HG03135 (cell line): Measurements from ENCODE around the gene FCN3.
A peak's percentile ranks its signal among the peaks of the same experiment; 100 is the strongest.

Experiments used
- ATAC-seq: cut with Tn5 transposase; IDR thresholded peaks from one replicate; pipeline ENCODE4 v1.9.1; 2021; ENCODE audit warnings: mild to moderate bottlenecking, moderate library complexity; ENCODE audit not compliant: unreplicated experiment

FCN3 gene

DNA sequence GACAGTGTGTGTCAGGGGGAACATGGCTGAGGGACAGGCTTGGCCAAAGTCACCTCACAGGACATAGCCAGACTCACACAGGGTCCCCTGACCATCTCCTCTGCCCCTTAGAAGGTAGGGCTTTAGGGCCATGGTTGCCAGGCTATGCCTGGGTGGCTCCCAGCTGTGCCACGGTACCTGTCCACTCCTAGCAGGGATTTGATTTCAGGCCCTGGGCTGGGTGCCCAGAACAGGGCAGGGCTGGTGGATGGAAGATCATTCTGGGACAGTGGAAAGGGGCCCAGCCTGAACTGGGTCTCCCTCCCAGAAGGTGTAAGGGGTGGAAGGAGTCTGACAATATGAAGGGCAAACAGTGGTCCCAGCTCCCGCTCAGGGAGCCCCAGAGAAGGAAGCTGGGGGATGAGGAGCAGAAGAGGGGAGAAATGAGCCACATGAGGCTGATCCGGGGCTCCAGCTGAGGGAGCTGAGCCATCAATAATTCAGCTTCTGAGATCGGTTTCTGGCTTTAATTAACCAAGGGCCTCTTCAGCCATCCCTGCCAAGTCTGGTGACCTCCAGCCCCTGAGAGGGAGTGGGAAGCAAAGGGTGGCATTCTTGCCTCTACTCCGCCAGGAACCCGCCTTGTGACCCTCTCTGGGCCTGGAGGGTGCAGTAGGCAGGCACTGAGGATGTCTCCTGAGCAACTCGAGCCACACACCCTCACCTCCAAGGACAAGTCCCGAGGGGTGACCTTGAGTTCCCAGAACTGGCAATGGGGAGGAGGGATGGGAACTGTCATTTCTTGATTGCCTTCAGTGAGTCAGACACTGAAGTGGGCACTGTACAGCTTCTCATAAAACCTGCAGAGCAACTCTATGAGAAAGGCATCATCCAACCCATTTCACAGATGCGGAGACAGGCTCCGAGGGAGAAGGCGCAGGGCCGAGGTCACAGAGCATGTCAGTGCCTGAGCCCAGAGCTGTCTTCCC lies 6.4 kb upstream of the FCN3 start:
- ATAC-seq = no peak

DNA sequence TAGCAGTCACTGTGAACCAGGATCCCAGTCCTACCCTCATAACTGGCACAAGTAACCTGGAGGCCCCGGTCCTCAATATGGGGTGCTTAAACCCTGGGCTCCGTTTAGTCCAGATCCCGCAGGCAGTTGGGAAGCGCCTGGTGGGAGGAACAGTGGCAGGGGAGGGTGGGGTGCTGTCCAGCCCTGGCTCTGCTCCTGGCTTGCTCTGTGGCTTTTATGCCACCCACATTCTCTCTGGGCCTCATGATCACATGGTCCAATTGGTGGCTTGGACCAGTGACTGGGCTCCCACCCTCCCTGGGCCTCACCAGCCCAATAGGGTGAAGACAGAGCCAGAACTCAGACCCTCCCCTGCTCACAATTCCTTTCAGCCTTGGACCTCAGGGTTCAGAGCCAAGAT lies 5.6 kb upstream of the FCN3 start:
- ATAC-seq = no peak

- no peak for ATAC-seq
Observed at GRCh38 chr1:27379564-27380122, 5.0 kb upstream of the FCN3 start.

DNA sequence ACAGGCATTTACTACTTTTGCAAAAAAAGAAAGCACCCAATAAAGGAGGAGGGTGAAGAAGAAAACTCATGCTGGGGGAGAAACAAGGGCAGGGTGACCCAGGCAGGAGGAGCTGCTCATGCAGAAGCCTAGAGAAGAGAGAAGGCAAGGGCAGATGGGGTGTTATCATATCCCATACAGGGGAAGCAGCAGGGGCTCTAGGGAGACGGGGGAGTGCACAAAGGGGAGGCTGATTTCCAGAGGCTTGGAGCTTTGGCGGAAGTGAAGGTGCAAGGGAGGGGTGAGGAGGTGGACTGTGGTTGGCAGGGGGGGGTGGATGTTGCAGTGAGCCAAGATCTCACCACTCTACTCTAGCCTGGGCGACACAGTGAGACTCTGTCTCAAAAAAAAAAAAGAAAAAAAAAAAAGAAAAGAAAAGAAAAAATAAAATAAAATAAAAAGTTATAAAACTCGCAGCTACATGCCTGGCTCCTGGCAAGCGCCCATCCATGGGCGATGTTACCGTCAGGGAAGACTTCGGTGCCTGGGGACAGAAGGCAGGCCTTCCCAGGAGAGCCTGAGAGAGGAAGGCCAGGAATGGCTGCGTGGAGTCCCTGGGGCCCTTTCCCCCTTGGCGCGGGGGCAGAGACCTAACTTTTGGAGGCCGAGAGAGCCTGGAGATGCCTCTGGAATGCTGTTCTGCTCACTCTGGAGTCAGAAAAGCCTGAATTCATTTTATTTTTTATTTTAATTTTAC lies 3.3 kb upstream of the FCN3 start:
- ATAC-seq = no peak

GRCh38 chr1:27372808-27373690 lies 1.6 kb downstream of the FCN3 start:
- no peak for ATAC-seq

- no peak for ATAC-seq
Observed at GRCh38 chr1:27372022-27372807, 2.4 kb downstream of the FCN3 start.

- ATAC-seq = no peak
Observed at GRCh38 chr1:27368869-27369582, 5.6 kb downstream of the FCN3 start.

- ATAC-seq = no peak
Observed at GRCh38 chr1:27367160-27367650, 7.4 kb downstream of the FCN3 start.

DNA sequence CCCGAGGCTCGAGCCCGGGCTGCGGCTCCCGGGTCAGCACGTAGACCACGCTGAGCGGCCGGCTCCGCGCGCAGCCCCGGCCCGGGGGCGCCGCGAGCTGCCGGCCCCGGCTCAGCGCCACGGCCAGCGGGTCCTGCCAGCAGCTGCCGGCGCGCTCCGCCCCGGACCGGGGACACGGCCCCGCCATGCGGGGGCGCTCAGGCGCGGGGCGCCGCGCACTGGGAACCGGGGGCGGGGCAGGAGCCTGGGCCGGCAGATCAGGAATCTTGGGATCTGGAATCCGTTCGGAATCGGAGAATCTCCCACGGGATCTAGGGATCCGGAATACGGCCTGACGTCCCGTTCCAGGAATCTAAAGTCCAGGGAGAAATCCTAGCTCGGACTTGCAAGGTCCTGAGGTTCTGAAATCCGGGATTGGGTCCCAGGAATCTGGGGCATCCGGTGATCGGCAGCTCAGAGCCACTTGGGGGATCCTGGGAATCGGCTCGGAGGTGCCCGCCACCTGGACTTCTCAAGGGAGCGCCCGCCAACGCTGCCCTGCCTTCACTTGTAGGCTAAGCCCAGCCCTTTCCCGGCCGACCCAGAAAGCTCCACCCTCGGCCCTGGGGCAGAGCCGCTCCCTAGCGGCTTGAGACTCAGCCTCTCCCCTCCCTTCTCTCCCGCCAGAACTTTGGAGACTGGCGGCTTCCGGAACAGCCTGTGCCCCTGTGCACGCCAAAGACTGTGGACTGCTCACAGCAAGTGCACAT lies 8.0 kb downstream of the FCN3 start, which contains the start of gene MAP3K6:
Gene MAP3K6 (minus strand): TSS at position 551 of the 749 bp plus-strand sequence. CDS start 364 bp downstream, at position 187.
- ATAC-seq = peak; percentile 21

GRCh38 chr1:27366113-27366410 lies 8.6 kb downstream of the FCN3 start:
- peak; percentile 39 for ATAC-seq

- ATAC-seq = peak; percentile 51
Observed at GRCh38 chr1:27365372-27366112, 9.1 kb downstream of the FCN3 start.

GRCh38 chr1:27364696-27365371 lies 9.8 kb downstream of the FCN3 start:
- no peak for ATAC-seq

- no peak for ATAC-seq
Observed at GRCh38 chr1:27363766-27364695, 10.6 kb downstream of the FCN3 start.

- no peak for ATAC-seq
Observed at GRCh38 chr1:27361553-27361952, 13.1 kb downstream of the FCN3 start.

DNA sequence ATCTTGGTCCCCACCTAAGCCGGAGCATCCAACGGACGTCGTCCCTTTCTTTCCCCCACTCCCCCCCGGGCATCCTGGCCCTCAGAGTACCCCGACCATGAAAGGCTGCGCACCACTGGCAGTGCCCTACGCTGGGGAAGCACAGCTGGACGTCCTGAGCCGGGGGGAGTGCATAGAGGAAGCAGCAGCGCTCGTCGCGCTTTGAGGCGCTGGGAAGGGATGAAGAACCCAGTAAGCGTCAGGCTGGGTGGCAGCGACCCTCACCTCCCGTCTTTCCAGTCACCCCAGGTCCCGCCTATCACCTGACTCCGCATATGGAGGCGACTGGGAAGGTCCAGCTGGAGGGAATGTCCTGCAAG lies 13.6 kb downstream of the FCN3 start:
- ATAC-seq = no peak
